Measurements from ENCODE around the gene ATP12A.

DNA sequence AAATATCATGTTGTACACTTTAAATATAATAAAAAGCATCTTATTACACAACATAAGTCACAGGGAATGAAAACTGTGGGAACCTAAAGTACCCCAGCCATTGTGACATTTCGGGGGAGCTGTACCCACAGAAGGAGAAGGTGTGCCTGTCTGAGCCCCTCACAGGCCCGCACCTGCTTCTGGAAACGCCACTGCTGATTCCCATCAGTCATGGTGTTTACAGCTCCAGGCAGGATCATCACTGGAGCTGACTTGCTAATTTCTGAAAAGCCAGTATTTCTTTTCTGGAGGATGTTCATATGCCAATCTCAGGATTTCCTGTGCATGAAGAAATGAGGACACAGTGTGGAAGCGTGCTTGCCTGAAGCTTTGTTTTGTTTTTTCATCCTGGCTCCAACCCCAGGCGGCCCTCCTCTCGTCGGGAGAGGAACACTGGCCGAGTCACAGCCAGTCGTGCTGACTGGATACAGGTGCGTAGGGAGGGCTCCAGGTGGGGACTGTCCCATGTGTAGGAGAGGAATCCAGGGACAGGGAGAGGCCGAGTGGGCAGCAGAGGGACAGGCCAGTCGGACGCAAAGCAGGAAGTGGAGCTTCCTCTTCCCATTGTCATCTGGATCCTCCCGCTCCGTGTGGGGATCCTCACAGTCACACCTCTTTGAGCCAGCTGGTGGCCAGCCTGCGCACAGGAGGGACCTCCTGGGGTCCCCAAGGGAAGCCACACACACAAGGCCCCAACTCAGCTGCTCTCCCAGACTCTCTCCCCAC, 4.2 kb upstream of the ATP12A start:
- no peak for TF ChIP-seq POLR2A (IDR thresholded peaks at IDR 0.05)
- TF ChIP-seq, protein P1, sequence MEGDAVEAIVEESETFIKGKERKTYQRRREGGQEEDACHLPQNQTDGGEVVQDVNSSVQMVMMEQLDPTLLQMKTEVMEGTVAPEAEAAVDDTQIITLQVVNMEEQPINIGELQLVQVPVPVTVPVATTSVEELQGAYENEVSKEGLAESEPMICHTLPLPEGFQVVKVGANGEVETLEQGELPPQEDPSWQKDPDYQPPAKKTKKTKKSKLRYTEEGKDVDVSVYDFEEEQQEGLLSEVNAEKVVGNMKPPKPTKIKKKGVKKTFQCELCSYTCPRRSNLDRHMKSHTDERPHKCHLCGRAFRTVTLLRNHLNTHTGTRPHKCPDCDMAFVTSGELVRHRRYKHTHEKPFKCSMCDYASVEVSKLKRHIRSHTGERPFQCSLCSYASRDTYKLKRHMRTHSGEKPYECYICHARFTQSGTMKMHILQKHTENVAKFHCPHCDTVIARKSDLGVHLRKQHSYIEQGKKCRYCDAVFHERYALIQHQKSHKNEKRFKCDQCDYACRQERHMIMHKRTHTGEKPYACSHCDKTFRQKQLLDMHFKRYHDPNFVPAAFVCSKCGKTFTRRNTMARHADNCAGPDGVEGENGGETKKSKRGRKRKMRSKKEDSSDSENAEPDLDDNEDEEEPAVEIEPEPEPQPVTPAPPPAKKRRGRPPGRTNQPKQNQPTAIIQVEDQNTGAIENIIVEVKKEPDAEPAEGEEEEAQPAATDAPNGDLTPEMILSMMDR (IDR thresholded peaks at IDR 0.05): no peak

Data from heart left ventricle (tissue), 13 donors.